GM12874 (cell line): Measurements from ENCODE around the gene C8G.
A peak's percentile ranks its signal among the peaks of the same experiment; 100 is the strongest.

Experiments
- TF ChIP-seq, protein P1 (sequence below): IDR thresholded peaks from 2 replicates; pipeline ENCODE4 v1.5.1; 2011; ENCODE audit warnings: low read depth, mild to moderate bottlenecking, control low read depth, low read length, moderate library complexity; ENCODE audit not compliant: insufficient read depth

The C8G gene

DNA sequence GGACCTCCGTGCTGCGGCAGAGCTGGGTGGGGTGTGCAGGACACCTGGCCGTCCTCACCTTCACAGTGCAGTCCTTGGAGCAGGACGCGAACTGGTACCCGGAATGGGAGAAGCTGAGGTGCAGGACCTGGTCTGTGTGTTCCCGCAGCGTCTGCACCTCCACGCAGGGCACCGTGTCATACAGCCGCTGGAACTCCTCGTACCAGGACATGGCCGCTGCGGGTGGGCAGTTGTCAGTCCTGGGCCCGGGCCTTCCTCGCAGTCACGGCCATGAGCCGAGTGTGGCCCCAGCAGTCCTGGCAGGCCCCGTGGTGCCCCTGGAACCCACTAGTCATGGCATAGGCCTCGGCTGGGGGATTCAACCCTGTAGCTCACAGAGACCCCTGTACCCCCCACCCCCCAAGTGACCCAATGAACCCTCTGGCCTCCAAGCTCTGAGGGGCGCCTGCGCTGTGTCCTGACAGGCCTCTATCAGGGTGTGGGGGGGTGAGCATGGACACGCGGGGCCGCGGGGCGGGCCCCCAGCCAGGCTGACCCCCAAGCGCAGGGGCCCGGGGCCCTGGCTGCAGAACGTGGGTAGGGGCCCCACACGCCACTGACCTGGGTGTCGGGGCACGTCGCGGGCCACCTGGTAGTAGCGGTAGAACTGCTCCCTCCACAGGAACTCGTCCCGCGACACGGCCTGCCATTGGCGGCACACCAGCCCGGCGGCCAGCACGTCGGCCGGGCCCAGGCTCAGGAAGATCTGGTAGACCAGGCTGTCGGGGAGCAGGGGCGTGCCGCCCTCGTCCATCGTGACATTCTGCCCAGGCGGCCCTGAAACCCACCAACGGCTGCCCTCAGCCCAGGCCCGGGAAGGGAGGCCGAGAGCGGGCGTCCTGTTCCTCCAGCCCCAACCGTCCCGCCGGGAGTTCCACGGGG is 1.5 kb upstream of the C8G start:
- TF ChIP-seq, protein P1, sequence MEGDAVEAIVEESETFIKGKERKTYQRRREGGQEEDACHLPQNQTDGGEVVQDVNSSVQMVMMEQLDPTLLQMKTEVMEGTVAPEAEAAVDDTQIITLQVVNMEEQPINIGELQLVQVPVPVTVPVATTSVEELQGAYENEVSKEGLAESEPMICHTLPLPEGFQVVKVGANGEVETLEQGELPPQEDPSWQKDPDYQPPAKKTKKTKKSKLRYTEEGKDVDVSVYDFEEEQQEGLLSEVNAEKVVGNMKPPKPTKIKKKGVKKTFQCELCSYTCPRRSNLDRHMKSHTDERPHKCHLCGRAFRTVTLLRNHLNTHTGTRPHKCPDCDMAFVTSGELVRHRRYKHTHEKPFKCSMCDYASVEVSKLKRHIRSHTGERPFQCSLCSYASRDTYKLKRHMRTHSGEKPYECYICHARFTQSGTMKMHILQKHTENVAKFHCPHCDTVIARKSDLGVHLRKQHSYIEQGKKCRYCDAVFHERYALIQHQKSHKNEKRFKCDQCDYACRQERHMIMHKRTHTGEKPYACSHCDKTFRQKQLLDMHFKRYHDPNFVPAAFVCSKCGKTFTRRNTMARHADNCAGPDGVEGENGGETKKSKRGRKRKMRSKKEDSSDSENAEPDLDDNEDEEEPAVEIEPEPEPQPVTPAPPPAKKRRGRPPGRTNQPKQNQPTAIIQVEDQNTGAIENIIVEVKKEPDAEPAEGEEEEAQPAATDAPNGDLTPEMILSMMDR = no peak

DNA sequence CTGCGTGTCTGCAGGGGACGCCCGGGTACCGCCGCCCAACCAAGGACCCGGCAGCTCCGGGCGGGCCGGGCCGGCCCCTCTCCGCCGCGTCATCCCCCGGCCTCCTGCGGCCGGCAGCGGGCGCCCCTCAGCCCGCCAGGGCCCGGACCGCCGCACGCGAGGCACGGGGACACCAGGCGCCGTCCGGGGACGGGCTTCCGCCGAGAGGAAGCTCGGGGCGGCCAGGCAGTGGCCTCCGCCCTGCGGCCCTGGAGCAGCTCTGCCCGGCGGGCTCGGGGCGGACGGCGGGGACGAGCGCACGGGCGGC is 878 bp upstream of the C8G start:
- TF ChIP-seq, protein P1 = no peak; the same call in 1 of the 2 replicates

DNA sequence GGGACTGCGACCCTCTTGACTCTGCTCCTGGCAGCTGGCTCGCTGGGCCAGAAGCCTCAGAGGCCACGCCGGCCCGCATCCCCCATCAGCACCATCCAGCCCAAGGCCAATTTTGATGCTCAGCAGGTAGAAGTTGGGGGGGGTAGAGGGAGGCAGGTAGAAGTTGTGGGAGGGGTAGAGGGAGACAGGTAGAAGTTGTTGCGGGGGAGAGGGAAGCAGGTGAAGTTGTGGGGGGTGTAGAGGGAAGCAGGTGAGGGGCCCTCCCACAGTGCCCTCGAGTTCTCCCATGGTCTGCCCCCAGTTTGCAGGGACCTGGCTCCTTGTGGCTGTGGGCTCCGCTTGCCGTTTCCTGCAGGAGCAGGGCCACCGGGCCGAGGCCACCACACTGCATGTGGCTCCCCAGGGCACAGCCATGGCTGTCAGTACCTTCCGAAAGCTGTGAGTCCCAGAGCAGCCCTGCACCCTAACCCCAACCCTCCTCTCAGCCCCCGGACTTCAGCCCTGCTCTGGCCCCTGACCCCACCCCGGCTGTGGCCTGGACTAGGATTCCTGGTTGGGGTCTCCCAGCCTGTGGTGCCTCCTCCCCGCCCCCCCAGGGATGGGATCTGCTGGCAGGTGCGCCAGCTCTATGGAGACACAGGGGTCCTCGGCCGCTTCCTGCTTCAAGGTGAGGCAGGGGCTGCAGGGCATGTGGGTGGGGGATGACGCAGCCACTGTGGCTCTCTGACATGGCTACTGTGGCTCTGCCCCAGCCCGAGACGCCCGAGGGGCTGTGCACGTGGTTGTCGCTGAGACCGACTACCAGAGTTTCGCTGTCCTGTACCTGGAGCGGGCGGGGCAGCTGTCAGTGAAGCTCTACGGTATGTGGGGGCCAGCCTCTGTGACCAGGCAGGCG is 537 bp downstream of the C8G start:
- TF ChIP-seq, protein P1 = no peak

DNA sequence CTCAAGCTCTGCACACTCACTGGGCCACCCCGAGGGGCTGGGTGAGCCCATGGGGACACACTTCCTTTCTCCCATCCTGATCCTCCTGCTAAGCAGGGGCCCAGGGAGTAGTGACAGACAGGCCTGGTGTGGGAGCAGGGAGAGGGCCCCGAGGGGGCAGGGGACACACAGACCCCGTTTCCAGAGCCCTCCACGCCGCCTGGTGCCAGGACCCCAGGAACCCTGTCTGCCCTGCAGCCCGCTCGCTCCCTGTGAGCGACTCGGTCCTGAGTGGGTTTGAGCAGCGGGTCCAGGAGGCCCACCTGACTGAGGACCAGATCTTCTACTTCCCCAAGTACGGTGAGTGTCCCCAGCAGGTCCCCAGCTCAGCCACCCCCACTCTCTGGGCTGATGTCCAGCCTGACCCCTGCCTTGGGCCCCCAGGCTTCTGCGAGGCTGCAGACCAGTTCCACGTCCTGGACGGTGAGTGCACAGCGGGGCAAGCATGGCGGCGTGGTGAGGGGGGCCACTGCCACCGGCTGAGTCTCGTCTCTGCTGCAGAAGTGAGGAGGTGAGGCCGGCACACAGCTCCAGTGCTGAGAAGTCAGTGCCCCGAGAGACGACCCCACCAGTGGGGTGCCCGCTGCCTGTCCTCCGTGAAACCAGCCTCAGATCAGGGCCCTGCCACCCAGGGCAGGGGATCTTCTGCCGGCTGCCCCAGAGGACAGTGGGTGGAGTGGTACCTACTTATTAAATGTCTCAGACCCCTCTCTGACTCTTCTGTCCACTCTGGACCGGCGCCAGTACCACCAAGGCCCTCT is 1.4 kb downstream of the C8G start:
- TF ChIP-seq, protein P1 = no peak

DNA sequence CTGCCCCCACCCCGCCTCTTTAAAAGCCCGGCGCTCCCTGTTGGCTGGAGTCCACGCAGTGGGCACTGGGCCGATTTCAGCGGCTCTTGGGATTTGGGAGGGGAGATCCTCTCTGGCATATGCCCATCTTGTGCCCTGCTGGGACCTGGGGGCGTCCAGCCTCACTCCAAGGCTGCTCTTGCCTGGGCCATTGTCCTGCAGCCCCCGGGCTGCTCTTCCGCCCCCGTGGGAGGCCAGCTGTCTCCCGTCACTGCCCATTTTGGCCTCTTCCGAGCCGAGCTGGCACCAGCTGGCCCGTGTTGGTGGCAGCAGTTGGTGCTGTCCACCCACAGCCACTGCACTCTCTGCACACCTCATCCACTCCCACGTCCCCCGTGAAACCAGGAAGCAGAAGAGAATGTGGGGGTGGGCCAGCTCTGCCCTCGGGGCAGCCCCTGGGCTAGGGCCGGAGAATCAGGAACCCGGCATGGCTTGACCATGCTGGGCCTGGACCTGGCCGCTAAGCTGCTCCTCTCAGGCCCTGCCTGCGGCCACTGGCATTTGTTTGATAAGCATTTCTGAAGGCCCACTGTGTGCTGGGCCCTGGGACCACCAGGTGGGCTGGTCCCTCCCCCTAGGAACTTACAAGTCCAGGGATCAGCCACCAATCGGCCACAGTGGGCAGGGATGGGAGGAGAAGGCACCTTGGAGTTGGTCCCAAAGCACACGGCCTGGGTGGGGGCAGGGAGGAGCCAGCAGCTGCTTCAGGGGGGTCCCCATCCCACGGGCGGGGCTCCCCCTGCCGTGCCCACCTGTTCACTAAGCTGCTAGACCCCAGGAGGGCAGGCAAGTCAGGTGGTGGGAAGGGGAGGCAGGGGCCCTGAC is 2.2 kb downstream of the C8G start:
- TF ChIP-seq, protein P1 = no peak

DNA sequence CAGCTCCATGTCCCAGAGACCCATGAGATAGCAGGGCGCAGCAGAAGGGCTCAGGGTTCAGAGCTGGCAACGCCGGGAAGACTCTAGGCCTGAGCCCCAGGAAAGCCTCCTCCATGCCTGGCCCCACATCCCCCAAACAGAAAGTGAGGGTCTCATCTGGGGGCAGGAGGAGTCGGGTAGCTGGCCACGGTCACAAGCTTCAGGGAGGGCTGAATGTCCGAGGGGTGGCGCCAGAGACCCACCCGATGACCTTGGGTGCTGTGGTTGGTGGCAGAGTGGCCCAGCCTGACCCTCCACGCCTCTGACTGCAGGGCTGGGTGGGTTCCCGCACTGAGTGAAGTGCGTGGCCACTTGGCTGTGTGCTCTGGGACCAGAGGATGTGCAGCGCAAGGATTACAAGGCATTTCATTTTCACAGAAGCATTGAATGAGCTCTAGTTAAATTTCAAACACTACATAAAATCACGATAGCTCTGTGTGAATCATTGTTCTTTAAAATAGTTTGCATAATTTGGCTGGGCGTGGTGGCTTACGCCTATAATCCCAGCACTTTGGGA is 3.0 kb downstream of the C8G start:
- TF ChIP-seq, protein P1 = peak; percentile 78
